HepG2 (cell line): ENCODE measurements around the gene JPT1. TPM values are rescaled to one million over a fixed set of nuclear protein-coding genes. Genes with fewer than 3 reads are reported as not detected.

Source experiments
- AKAP8 ChIP-seq: sonication (generic); formaldehyde crosslinking; IDR thresholded peaks from 2 replicates; pipeline ENCODE4 v1.5.1; 2020; ENCODE audit warnings: mild to moderate bottlenecking, missing genetic modification reagents
- DNMT3B ChIP-seq: conservative IDR thresholded peaks from 2 replicates; pipeline ENCODE4 v1.6.1; 2016; ENCODE audit warnings: missing biosample characterization, control low read depth
- DR1 ChIP-seq: sonication (generic); formaldehyde crosslinking; IDR thresholded peaks from 2 replicates; pipeline ENCODE4 v1.8.0; 2021; ENCODE audit warnings: mild to moderate bottlenecking, missing genetic modification reagents, inconsistent platforms
- EHMT2 ChIP-seq: fragments of 200-600 bp; sonication (generic); IDR thresholded peaks from 2 replicates; pipeline ENCODE4 v1.7.0; 2017; ENCODE audit warnings: antibody characterized with exemption, low read depth, low read length, borderline replicate concordance
- NFE2 ChIP-seq: sonication (generic); formaldehyde crosslinking; IDR thresholded peaks from 2 replicates; pipeline ENCODE4 v1.4.0; 2020; ENCODE audit warnings: missing genetic modification reagents
- RELA ChIP-seq: sonication (generic); formaldehyde crosslinking; IDR thresholded peaks from 2 replicates; pipeline ENCODE4 v1.4.0; 2020; ENCODE audit warnings: missing genetic modification reagents
- SCMH1 ChIP-seq: sonication (generic); formaldehyde crosslinking; IDR thresholded peaks from 2 replicates; pipeline ENCODE4 v1.9.0; 2021; ENCODE audit warnings: missing genetic modification reagents, mild to moderate bottlenecking, borderline replicate concordance
- SRSF9 ChIP-seq: fragments of 200-400 bp; formaldehyde crosslinking; IDR thresholded peaks from 2 replicates; pipeline ENCODE4 v1.6.1; 2018; ENCODE audit warnings: borderline replicate concordance, mild to moderate bottlenecking, low read depth, low read length; ENCODE audit not compliant: insufficient read depth, poor library complexity, severe bottlenecking
- YEATS2 ChIP-seq: sonication (generic); formaldehyde crosslinking; IDR thresholded peaks from 2 replicates; pipeline ENCODE4 v1.4.0; 2020; ENCODE audit warnings: missing genetic modification reagents, borderline replicate concordance
- ZBTB25 ChIP-seq: IDR thresholded peaks from 2 replicates; pipeline ENCODE4 v1.6.1; 2018; ENCODE audit warnings: missing genetic modification reagents
- ZBTB26 ChIP-seq: IDR thresholded peaks from 2 replicates; pipeline ENCODE4 v1.6.1; 2016; ENCODE audit warnings: missing compliant biosample characterization, missing genetic modification reagents, borderline replicate concordance
- ZFP36L2 ChIP-seq: sonication (generic); formaldehyde crosslinking; IDR thresholded peaks from 2 replicates; pipeline ENCODE4 v1.4.0; 2020; ENCODE audit warnings: missing genetic modification reagents
- ZNF251 ChIP-seq: sonication (generic); formaldehyde crosslinking; IDR thresholded peaks from 2 replicates; pipeline ENCODE4 v1.9.0; 2021; ENCODE audit warnings: mild to moderate bottlenecking, missing genetic modification reagents
- ZNF343 ChIP-seq: sonication (generic); formaldehyde crosslinking; IDR thresholded peaks from 2 replicates; pipeline ENCODE4 v1.4.0; 2020; ENCODE audit warnings: mild to moderate bottlenecking, missing genetic modification reagents
- ZNF407 ChIP-seq: sonication (generic); formaldehyde crosslinking; IDR thresholded peaks from one replicate; pipeline ENCODE4 v1.5.1; 2020; ENCODE audit warnings: mild to moderate bottlenecking, missing genetic modification reagents; ENCODE audit errors: not compliant biosample characterization
- ZNF567 ChIP-seq: sonication (generic); formaldehyde crosslinking; IDR thresholded peaks from 2 replicates; pipeline ENCODE4 v1.8.1; 2023; ENCODE audit warnings: mild to moderate bottlenecking, missing genetic modification reagents, borderline replicate concordance
- ZNF580 ChIP-seq: IDR thresholded peaks from 2 replicates; pipeline ENCODE4 v1.6.1; 2016; ENCODE audit warnings: low read depth, borderline replicate concordance
- ZNF75D ChIP-seq: sonication (generic); formaldehyde crosslinking; IDR thresholded peaks from 2 replicates; pipeline ENCODE4 v1.8.1; 2023; ENCODE audit warnings: missing genetic modification reagents, mild to moderate bottlenecking, borderline replicate concordance
- polyA plus RNA-seq, 8 experiments: library from polyadenylated mRNA; depleted of rRNA in 3 of 8; stranded (reverse) in 7 of 8; unstranded in 1 of 8; fragments of >200 nt; fragmentation: Illumina TruSeq in 4 of 8; extraction: Trizol in 4 of 8; gene quantifications; 2 replicates each; pipeline versions ENCODE4 v1.2.1 to v1.2.3, GENCODE V29; 2011 to 2016; ENCODE audit warnings: low read depth in 4 of 8, missing spikeins in 1 of 8, mixed read lengths in 1 of 8; ENCODE audit not compliant: insufficient read depth in 1 of 8
- total RNA-seq, 5 experiments: library from RNA; depleted of rRNA; stranded (reverse); fragments of >200 nt; fragmentation: Illumina TruSeq; extraction: Trizol; gene quantifications; 2 replicates each; pipeline ENCODE4 v1.2.3, GENCODE V29; 2016; ENCODE audit warnings: low read depth in 1 of 5

JPT1 gene
- total and polyA plus RNA-seq, 2 of the 13 experiments (the other 11 are each of a cell fraction or from before 2014, with no cell fraction given) = 43.3 to 256 TPM

- no peak for TF ChIP-seq SRSF9
- no peak for TF ChIP-seq AKAP8
- peak; percentile 57; the same call in 1 of the 2 replicates for TF ChIP-seq ZNF580 (CRISPR knock-in tag)
- no peak for TF ChIP-seq RELA
- no peak; the same call in 1 of the 2 replicates for TF ChIP-seq ZNF567
- TF ChIP-seq SCMH1 (CRISPR knock-in tag) = no peak
- TF ChIP-seq ZNF251 (CRISPR knock-in tag) = no peak
- peak; percentile 76; the same call in 1 of the 2 replicates for TF ChIP-seq YEATS2 (CRISPR knock-in tag)
- peak; percentile 63; the same call in 1 of the 2 replicates for TF ChIP-seq ZBTB25
- TF ChIP-seq ZNF75D = no peak
- TF ChIP-seq DR1 = no peak; the same call in none of the 2 replicates
- peak; percentile 86; the same call in 1 of the 2 replicates for TF ChIP-seq ZBTB26 (CRISPR knock-in tag)
- no peak for TF ChIP-seq NFE2 (CRISPR knock-in tag)
- TF ChIP-seq EHMT2 = no peak
- no peak; the same call in 1 of the 2 replicates for TF ChIP-seq DNMT3B
- TF ChIP-seq ZNF407 = peak; percentile 69
- TF ChIP-seq ZNF343 (CRISPR knock-in tag) = no peak; the same call in 1 of the 2 replicates
- 0 out of 2 replicates have a peak, but pooled peaks have one; percentile 28 for TF ChIP-seq ZFP36L2 (CRISPR knock-in tag)
Observed at GRCh38 chr17:75109407-75110233, 44.7 kb downstream of the JPT1 start, which contains the start of gene ARMC7 (continued).
